Heart left ventricle (tissue), 13 donors: ENCODE results near the gene MEGF11.

ENCODE experiments used
- CTCF ChIP-seq, 12 donors: fragments of 200-600 bp; sonication (generic) in 4 of 12; IDR thresholded peaks; one replicate each; pipeline versions ENCODE4 v1.5.0 to v1.8.0; 2018 to 2022; ENCODE audit warnings: antibody characterized with exemption in 12 of 12, mild to moderate bottlenecking in 5 of 12
- POLR2A ChIP-seq, 2 donors: fragments of 450-650 bp; IDR thresholded peaks; one replicate each; pipeline ENCODE4 v1.6.1; 2017; ENCODE audit warnings: antibody characterized with exemption in 2 of 2, mild to moderate bottlenecking in 2 of 2, moderate library complexity in 2 of 2
- donor health status: ischemic (EF 13 %, LVEDD 7.1; RV severe dilation, severe dysfunction).
- donor health status: DM: no; HTN: yes; CAD: no.
- donor health status: DM: no; HTN: no; CAD: no.
- donor health status: ischemic (EF 25% LVEDD 6.9; RV normal size, moderate dysfunction).
- donor health status: ischemic (EF 25% LVEDD 5.7; RV mildly dilated, moderate dysfunction).
- donor health status: ischemic (EF 35%, LVEDD 5.7; RV mildly dilated, moderate dysfunction).
- donor health status: nonischemic (EF 11% LVEDD 7.7; RV severe dilation, severe dysfunction).
- donor health status: DM: yes; HTN: yes; CAD: no.
- donor health status: PGD.
- donor health status: ischemic (EF 29% LVEDD 5.4; RV normal size, mild dysfunction).
- donor health status: nonischemic (EF 23%, LVEDD 6.1; RV moderate dilation, normal function).

- TF ChIP-seq CTCF (IDR thresholded peaks at IDR 0.05), result no peak
- no peak for TF ChIP-seq POLR2A (IDR thresholded peaks at IDR 0.05)
Observed at GRCh38 chr15:66236806-66237375, 16.7 kb downstream of the MEGF11 start.
